Measurements from ENCODE around the gene HOXA10.

DNA sequence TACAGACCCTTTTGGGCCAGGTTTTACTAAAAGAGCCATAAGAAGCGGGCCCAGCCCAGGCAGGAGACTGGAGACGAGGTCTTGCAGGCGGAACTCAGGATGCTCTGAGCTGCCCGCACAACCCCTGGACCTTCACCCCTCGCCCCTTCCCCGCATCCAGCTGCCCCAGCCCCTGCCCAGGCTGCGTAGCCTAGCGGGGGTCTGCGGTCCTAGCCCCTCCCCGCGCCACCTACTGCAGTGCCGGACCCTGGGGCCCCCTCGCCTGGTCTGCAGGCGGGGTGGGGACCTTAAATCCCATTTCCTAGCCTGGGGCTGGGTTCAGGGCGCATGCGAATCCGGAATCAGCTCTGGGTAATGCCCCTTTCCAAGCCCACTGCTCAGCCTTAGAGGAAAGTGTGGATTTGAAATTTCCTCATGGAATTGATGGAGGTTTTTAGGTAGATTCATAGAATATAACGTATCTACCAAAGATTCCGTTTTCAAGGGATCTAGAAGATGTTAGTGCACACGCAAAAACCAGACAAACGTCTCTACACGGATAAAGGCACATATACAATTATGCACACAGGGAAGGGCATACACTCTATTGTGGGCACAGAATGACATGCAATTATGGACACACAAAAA is 21.2 kb downstream of the HOXA10 start:
- no peak for TF ChIP-seq POLR2A (IDR thresholded peaks at IDR 0.05; ENCODE audit: extremely low read depth, insufficient read length)
- TF ChIP-seq, protein P1, sequence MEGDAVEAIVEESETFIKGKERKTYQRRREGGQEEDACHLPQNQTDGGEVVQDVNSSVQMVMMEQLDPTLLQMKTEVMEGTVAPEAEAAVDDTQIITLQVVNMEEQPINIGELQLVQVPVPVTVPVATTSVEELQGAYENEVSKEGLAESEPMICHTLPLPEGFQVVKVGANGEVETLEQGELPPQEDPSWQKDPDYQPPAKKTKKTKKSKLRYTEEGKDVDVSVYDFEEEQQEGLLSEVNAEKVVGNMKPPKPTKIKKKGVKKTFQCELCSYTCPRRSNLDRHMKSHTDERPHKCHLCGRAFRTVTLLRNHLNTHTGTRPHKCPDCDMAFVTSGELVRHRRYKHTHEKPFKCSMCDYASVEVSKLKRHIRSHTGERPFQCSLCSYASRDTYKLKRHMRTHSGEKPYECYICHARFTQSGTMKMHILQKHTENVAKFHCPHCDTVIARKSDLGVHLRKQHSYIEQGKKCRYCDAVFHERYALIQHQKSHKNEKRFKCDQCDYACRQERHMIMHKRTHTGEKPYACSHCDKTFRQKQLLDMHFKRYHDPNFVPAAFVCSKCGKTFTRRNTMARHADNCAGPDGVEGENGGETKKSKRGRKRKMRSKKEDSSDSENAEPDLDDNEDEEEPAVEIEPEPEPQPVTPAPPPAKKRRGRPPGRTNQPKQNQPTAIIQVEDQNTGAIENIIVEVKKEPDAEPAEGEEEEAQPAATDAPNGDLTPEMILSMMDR (IDR thresholded peaks at IDR 0.05; ENCODE audit: low read depth, low read length), result no peak
- TF ChIP-seq, protein P2, sequence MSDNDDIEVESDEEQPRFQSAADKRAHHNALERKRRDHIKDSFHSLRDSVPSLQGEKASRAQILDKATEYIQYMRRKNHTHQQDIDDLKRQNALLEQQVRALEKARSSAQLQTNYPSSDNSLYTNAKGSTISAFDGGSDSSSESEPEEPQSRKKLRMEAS (IDR thresholded peaks at IDR 0.05; ENCODE audit: low read depth, low read length), result no peak
